Naive thymus-derived CD8-positive, alpha-beta T cell (primary cell): ENCODE data around the gene SEMG1. TPM values are rescaled to one million over a fixed set of nuclear protein-coding genes. Genes with fewer than 3 reads are reported as not detected.

Experiments used
- ATAC-seq, 2 donors: fragments of 150-1000 bp; cut with Tn5 transposase in 1 of 2; sonication (Bioruptor Pico), chemical (Tn5 transposase) in 1 of 2; 1 replicate in 1 of 2; 2 replicates in 1 of 2; pipeline ENCODE4 v1.10.0; 2021; ENCODE audit warnings: mild to moderate bottlenecking in 2 of 2, moderate library complexity in 2 of 2
- POLR2A ChIA-PET: fragments of 350-600 bp; sonication (Branson Sonifier 250); formaldehyde crosslinking; loops from one replicate; lab custom pipeline; 2021; ENCODE audit warnings: antibody characterized with exemption; lab: Charles Lee
- DNase-seq, 10 donors: peaks; one replicate each; pipeline versions ENCODE4 v3.0.0 to v3.0.0-alpha.2; 2020 to 2022
- H3K27ac Mint-ChIP-seq, 10 donors: one replicate each; pipeline ENCODE4 v1.8.0; 2020 to 2022; ENCODE audit warnings: mild to moderate bottlenecking in 10 of 10, mixed read lengths in 10 of 10, moderate library complexity in 4 of 10, inconsistent platforms in 1 of 10
- H3K27me3 Mint-ChIP-seq, 5 donors: one replicate each; pipeline ENCODE4 v1.8.0; 2021 to 2022; ENCODE audit warnings: mixed read lengths in 5 of 5
- H3K36me3 Mint-ChIP-seq, 3 donors: one replicate each; pipeline ENCODE4 v1.8.0; 2020 to 2022; ENCODE audit warnings: mixed read lengths in 3 of 3, mild to moderate bottlenecking in 2 of 3, inconsistent platforms in 1 of 3
- H3K4me1 Mint-ChIP-seq, 4 donors: one replicate each; pipeline ENCODE4 v1.8.0; 2021 to 2022; ENCODE audit warnings: mixed read lengths in 4 of 4
- H3K4me3 Mint-ChIP-seq, 10 donors: one replicate each; pipeline ENCODE4 v1.8.0; 2020 to 2022; ENCODE audit warnings: mild to moderate bottlenecking in 10 of 10, mixed read lengths in 10 of 10, moderate library complexity in 6 of 10, inconsistent platforms in 1 of 10
- H3K9me3 Mint-ChIP-seq, 9 donors: one replicate each; pipeline ENCODE4 v1.8.0; 2020 to 2022; ENCODE audit warnings: mixed read lengths in 9 of 9, mild to moderate bottlenecking in 3 of 9, inconsistent platforms in 1 of 9, moderate library complexity in 1 of 9
- polyA plus RNA-seq, 3 donors: library from polyadenylated mRNA; unstranded; fragments of 300-500 nt; fragmentation: Illumina TruSeq; gene quantifications; one replicate each; pipeline ENCODE4 v1.2.3, GENCODE V29; 2021
- total RNA-seq, 8 experiments: library from RNA in 2 of 8; stranded (reverse) in 2 of 8; gene quantifications; one replicate each; pipeline ENCODE4 v1.2.3 and lab custom pipeline; 2021 to 2026

The SEMG1 gene
- total RNA-seq (not detected), polyA plus RNA-seq (not detected), total RNA-seq (lab: John Stamatoyannopoulos, UW) (0 reads per million in 6 experiments)

- H3K36me3 Mint-ChIP-seq: peaks cover 0 to 20% (median 0%) of the 10 kb centered on the region in 3 donors
- H3K27me3 Mint-ChIP-seq: peaks cover 34 to 64% (median 39%) of the 10 kb centered on the region in 5 donors
- POLR2A ChIA-PET: no interaction called here
- no peak within 1 kb of the TSS for H3K4me3 Mint-ChIP-seq
- H3K27ac Mint-ChIP-seq: no peak within 1 kb of the TSS
- no peaks in the 10 kb centered on the region for H3K4me1 Mint-ChIP-seq
- peaks cover 6 to 27% (median 10%) of the 10 kb centered on the region in 9 donors for H3K9me3 Mint-ChIP-seq
- ATAC-seq (no peak), DNase-seq (no peak)
These were observed at the start of gene SEMG1 for GRCh38 chr20:45206725-45207124. Gene SEMG1 (plus strand): TSS chr20:45207033. CDS start chr20:45207054, 21 bp downstream.

- H3K36me3 Mint-ChIP-seq: peaks cover 0 to 50% (median 24%) of the 10 kb centered on the region in 3 donors
- H3K9me3 Mint-ChIP-seq: peaks cover 16 to 71% (median 36%) of the 10 kb centered on the region in 9 donors
- ATAC-seq: no peak
- no peaks in the 10 kb centered on the region for H3K4me1 Mint-ChIP-seq
- no peak overlapping the region for H3K4me3 Mint-ChIP-seq
- H3K27ac Mint-ChIP-seq: no peak overlapping the region
- POLR2A ChIA-PET: no interaction called here
- DNase-seq: no peak
- peaks cover 30 to 74% (median 39%) of the 10 kb centered on the region in 5 donors for H3K27me3 Mint-ChIP-seq
These were observed 48.9 kb upstream of the SEMG1 start for GRCh38 chr20:45157962-45158361.

DNA sequence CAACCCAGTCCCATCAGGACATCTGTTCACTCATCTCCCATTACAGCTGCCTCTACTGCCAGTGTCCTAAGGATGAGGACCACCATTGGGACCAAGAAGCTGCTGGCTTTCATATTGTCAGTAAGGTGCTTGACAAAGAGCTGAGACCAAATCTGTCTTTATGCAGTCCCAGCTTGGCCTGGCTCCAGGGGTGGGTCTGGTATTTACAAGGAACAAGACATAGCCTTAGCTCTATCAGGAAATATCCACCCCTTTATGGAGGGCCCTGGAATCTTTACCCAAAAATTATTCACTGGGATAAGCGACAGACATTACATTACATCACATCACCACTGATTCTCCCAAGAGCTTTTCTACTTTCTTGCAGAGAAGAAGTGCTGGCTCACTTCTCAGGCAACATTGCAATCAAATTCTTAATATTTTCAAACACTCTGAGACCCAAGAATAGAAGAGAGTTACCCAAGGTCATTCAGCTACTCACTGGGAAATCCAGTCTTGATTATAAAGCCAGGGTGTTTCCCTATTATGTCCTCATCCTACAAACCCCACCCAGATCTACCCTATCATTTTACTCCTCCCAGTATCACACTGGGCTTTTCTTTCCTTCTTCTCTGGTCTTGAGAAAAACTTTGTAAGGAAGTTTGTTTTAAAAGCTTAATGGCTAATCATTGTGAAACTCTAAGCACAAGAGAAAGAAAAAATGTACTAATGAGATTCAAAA lies 43.6 kb upstream of the SEMG1 start:
- ATAC-seq (no peak), DNase-seq (no peak)
- H3K27ac Mint-ChIP-seq: no peak overlapping the region
- H3K27me3 Mint-ChIP-seq: peaks cover 44 to 75% (median 48%) of the 10 kb centered on the region in 5 donors
- peaks cover 17 to 91% (median 51%) of the 10 kb centered on the region in 9 donors for H3K9me3 Mint-ChIP-seq
- POLR2A ChIA-PET: no interaction called here
- H3K36me3 Mint-ChIP-seq: peaks cover 2 to 58% (median 17%) of the 10 kb centered on the region in 3 donors
- H3K4me1 Mint-ChIP-seq: no peaks in the 10 kb centered on the region
- H3K4me3 Mint-ChIP-seq: no peak overlapping the region

GRCh38 chr20:45164906-45165305 lies 41.9 kb upstream of the SEMG1 start:
- POLR2A ChIA-PET: no interaction called here
- no peak for ATAC-seq
- Mint-ChIP-seq H3K4me1 (no peaks in the 10 kb centered on the region), H3K9me3 (peaks cover 4 to 86% (median 38%) of the 10 kb centered on the region in 9 donors), H3K27ac (no peak overlapping the region), H3K4me3 (no peak overlapping the region), H3K36me3 (peaks cover 2 to 47% (median 12%) of the 10 kb centered on the region in 3 donors), H3K27me3 (peaks cover 43 to 63% (median 45%) of the 10 kb centered on the region in 5 donors)
- no peak for DNase-seq

DNA sequence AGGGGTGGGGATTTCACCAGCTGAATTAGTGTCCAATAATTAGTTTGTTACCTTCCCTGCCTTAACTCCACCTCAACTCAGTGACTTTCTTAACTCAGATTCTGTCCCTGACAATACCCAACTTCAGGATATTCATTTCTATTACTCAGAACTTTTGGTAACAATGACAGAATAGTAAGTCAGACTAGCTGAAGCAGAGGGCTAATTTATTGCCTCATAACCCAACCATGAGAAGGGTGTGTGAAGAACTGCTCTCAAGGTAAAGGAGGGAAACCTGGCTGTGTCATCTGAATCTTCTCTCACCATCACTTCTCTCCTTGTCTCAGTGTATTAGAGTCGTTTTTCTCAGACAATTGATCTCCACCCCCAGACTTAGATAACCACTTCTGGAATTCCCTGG lies 33.3 kb upstream of the SEMG1 start:
- H3K27me3 Mint-ChIP-seq: peaks cover 8 to 35% (median 12%) of the 10 kb centered on the region in 5 donors
- H3K4me1 Mint-ChIP-seq: no peaks in the 10 kb centered on the region
- H3K36me3 Mint-ChIP-seq: peaks cover 0 to 4% (median 0%) of the 10 kb centered on the region in 3 donors
- DNase-seq (no peak), ATAC-seq (no peak)
- POLR2A ChIA-PET: no interaction called here
- H3K4me3 Mint-ChIP-seq: no peak overlapping the region
- no peak overlapping the region for H3K27ac Mint-ChIP-seq
- peaks cover 0 to 15% (median 0%) of the 10 kb centered on the region in 9 donors for H3K9me3 Mint-ChIP-seq

GRCh38 chr20:45174434-45175364 lies 32.1 kb upstream of the SEMG1 start, which contains the start of gene PI3:
Gene PI3 (plus strand): TSS chr20:45174902. CDS start chr20:45174923, 21 bp downstream.
- H3K27me3 Mint-ChIP-seq: peaks cover 8 to 35% (median 12%) of the 10 kb centered on the region in 5 donors
- POLR2A ChIA-PET: no interaction called here
- peaks cover 0 to 4% (median 0%) of the 10 kb centered on the region in 3 donors for H3K36me3 Mint-ChIP-seq
- H3K27ac Mint-ChIP-seq: peak within 1 kb of the TSS in 1 of 10 donors; percentile 78
- DNase-seq: no peak
- no peaks in the 10 kb centered on the region for H3K4me1 Mint-ChIP-seq
- no peak within 1 kb of the TSS for H3K4me3 Mint-ChIP-seq
- ATAC-seq: no peak
- H3K9me3 Mint-ChIP-seq: peaks cover 0 to 5% (median 0%) of the 10 kb centered on the region in 9 donors

DNA sequence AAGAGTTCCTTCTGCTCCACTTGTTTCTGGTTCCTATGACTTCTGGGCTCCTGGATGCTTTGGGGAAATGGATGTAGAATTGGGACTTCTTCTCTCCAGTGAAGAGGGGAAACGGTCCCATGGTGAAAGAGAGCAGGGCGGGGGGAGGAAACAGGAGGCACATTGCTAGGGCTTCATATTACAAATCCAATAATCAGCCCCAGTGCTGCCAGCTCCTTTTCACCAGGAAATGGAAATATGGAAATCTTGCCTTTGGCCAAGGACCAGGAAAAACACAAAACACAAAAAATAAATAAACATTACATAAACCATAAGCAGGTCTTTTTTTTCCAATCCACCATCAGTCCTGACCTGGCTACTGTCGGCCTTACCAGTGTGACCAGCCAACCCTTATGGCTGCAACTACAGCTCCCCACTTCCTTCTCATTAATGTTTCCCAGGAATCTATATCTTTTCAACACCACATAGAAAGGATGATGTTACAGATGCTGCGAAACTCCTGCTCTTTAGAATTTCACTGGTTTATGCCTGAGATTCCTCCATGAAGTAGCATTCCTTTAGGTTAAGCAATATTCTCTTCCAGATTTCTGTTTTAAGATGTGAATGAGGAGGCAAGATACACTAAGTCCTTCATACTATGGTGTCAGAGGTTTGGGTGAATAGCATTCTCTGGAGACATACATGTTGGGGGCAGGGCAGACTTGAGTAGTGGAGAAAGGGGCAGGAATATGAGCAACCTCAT lies 30.1 kb upstream of the SEMG1 start:
- no peak for DNase-seq
- Mint-ChIP-seq H3K27me3 (peaks cover 8 to 27% (median 12%) of the 10 kb centered on the region in 5 donors), H3K9me3 (no peaks in the 10 kb centered on the region), H3K4me1 (no peaks in the 10 kb centered on the region), H3K36me3 (no peaks in the 10 kb centered on the region), H3K4me3 (no peak overlapping the region), H3K27ac (peak overlapping the region in 1 of 10 donors; percentile 2)
- POLR2A ChIA-PET: no interaction called here
- ATAC-seq: no peak

GRCh38 chr20:45179166-45179565 lies 27.7 kb upstream of the SEMG1 start:
- H3K27ac Mint-ChIP-seq: no peak overlapping the region
- ATAC-seq: no peak
- H3K4me1 Mint-ChIP-seq: no peaks in the 10 kb centered on the region
- POLR2A ChIA-PET: no interaction called here
- H3K4me3 Mint-ChIP-seq: no peak overlapping the region
- H3K36me3 Mint-ChIP-seq: no peaks in the 10 kb centered on the region
- H3K27me3 Mint-ChIP-seq: peaks cover 1 to 23% (median 8%) of the 10 kb centered on the region in 5 donors
- no peaks in the 10 kb centered on the region for H3K9me3 Mint-ChIP-seq
- DNase-seq: no peak

GRCh38 chr20:45181639-45182038 lies 25.2 kb upstream of the SEMG1 start:
- no peak overlapping the region for H3K27ac Mint-ChIP-seq
- peaks cover 1 to 10% (median 4%) of the 10 kb centered on the region in 5 donors for H3K27me3 Mint-ChIP-seq
- H3K4me1 Mint-ChIP-seq: no peaks in the 10 kb centered on the region
- H3K4me3 Mint-ChIP-seq: no peak overlapping the region
- H3K9me3 Mint-ChIP-seq: no peaks in the 10 kb centered on the region
- POLR2A ChIA-PET: no interaction called here
- no peaks in the 10 kb centered on the region for H3K36me3 Mint-ChIP-seq
- ATAC-seq (no peak), DNase-seq (no peak)

DNA sequence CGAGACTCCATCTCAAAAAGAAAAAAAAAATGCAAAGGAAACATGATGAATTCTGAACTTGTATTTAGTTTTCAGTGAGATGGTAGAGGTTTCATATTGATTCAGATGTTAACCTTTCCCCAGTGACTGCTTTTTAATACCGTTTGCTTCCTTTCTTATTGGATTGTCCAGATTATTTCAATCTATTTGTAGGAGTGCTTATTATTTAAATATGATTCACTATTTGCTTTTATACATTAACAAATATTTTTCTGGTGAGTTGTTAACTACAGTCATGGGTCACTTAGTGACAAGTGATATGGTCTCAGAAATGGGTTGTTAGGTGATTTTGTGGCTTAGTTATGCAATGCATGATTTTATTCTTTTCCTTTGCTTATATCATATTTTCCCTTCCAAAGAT lies 23.7 kb upstream of the SEMG1 start:
- Mint-ChIP-seq H3K27ac (no peak overlapping the region), H3K4me3 (no peak overlapping the region), H3K36me3 (no peaks in the 10 kb centered on the region), H3K4me1 (no peaks in the 10 kb centered on the region), H3K27me3 (peaks cover 0 to 8% (median 4%) of the 10 kb centered on the region in 5 donors), H3K9me3 (no peaks in the 10 kb centered on the region)
- no peak for ATAC-seq
- no peak for DNase-seq
- POLR2A ChIA-PET: no interaction called here

DNA sequence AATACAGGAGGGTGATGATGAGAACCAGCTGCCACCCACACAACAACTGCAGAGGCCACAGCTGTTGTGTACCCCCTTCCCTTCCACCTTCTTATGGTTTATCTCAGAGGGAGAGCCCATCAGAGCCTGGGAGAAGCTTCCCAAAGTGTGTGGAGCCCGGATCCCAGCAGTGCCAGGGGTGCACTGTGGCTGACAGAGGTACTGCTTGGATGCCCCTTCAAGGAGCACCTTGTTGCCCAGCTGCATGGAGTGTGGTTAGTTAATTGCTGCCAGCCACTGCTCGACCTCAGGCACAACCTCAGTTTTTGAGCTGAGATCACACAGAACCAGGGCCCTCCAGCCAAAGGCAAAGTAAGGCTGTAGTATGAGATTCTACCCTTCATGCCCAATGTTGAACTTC lies 19.1 kb upstream of the SEMG1 start:
- ATAC-seq: no peak
- H3K4me1 Mint-ChIP-seq: no peaks in the 10 kb centered on the region
- H3K36me3 Mint-ChIP-seq: no peaks in the 10 kb centered on the region
- no peak overlapping the region for H3K4me3 Mint-ChIP-seq
- no peaks in the 10 kb centered on the region for H3K9me3 Mint-ChIP-seq
- DNase-seq: no peak
- H3K27me3 Mint-ChIP-seq: peaks cover 0 to 16% (median 6%) of the 10 kb centered on the region in 5 donors
- POLR2A ChIA-PET: no interaction called here
- no peak overlapping the region for H3K27ac Mint-ChIP-seq

- H3K27ac Mint-ChIP-seq: no peak overlapping the region
- DNase-seq: no peak
- no peaks in the 10 kb centered on the region for H3K9me3 Mint-ChIP-seq
These were observed 17.7 kb upstream of the SEMG1 start for GRCh38 chr20:45189067-45189609.

More at GRCh38 chr20:45189067-45189609, 17.7 kb upstream of the SEMG1 start:
- H3K27me3 Mint-ChIP-seq: peaks cover 2 to 19% (median 5%) of the 10 kb centered on the region in 5 donors
- POLR2A ChIA-PET: no interaction called here
- no peaks in the 10 kb centered on the region for H3K4me1 Mint-ChIP-seq
- no peak for ATAC-seq
- no peak overlapping the region for H3K4me3 Mint-ChIP-seq
- no peaks in the 10 kb centered on the region for H3K36me3 Mint-ChIP-seq
